Measurements from ENCODE around the gene CFAP299. TPM values are rescaled to one million over a fixed set of nuclear protein-coding genes. Genes with fewer than 3 reads are reported as not detected.
"Not testable (repeated sequence)": the region's sequence is repeated elsewhere in the genome, so short reads cannot be mapped to it uniquely, and the experiment has no call there.

Gene CFAP299
- not detected for total RNA-seq
- under 1 TPM in 2 of 3 donors, not detected in 1; 0.37 to 0.74 TPM for polyA plus RNA-seq
- 0 to 0.43 (median 0) reads per million in 6 experiments for total RNA-seq

DNA sequence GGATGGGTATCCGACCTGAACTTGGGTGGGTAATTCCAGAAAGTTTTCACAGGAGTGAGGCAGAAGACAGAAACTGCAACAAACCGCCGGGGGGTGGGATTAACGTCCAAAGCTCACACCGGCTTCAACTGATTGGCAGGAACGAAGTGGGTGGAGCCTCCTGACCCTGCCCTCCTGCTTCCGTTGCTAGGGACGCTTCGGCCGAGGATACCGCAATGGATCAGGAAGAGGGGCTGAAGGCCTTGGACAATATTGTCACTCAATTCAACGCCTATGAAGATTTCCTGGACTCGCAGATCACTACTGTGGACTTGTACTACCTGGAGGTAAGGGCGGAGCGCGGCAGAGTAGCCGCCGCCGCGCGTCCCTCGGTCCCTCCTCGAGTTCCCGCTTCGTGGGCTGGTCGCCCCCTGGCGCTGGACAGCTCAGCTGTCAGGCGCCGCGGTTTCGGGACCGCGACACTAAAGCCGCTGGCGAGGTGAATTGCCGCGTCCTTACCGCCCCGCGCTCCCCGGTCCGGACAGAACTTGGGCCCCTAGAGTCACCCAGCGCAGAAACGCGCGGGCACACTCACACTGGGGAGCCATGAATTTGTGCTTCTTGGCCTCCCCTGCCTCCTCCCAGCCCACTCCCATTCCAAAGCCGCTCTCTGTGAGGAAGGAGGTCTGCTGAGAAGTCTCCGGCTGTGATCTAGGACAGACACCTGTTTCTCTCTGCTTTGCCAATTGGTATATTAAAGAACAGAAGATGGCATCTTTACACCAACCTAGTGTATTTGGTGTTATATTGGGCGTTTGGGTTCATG, at the start of gene CFAP299:
CFAP299 (plus strand) TSS at position 177 of the 805 bp plus-strand sequence.
- ATAC-seq, result peak; percentile 86 to 89
- POLR2A ChIA-PET, result no interaction called here
- DNase-seq, result peak; percentile 26 to 77 (median 48)
- peaks cover 0 to 14% (median 0%) of the 10 kb centered on the region in 5 donors for H3K27me3 Mint-ChIP-seq
- peak within 1 kb of the TSS; percentile 81 to 92 (median 87) for H3K4me3 Mint-ChIP-seq
- no peaks in the 10 kb centered on the region for H3K36me3 Mint-ChIP-seq
- peaks cover 0 to 3% (median 0%) of the 10 kb centered on the region in 9 donors for H3K9me3 Mint-ChIP-seq
- peak within 1 kb of the TSS in 4 of 10 donors; percentile 8 to 77 (median 62) for H3K27ac Mint-ChIP-seq
- peaks cover 3 to 14% (median 13%) of the 10 kb centered on the region in 4 donors for H3K4me1 Mint-ChIP-seq

DNA sequence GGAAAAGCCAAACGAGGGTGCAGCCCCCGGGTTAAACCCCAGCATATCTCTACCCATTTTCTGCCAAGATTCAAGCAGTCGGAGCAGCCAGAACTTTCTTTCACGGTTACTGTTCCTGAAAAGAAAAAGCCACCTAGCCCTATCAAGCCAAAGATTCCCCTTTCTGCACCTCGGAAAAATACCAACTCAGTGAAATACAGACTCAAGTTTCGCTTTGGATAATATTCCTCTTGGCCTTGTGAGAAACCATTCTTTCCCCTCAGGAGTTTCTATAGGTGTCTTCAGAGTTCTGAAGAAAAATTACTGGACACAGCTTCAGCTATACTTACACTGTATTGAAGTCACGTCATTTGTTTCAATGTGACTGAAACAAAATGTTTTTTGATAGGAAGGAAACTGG, 49.1 kb upstream of the CFAP299 start:
- Mint-ChIP-seq H3K27ac (no peak overlapping the region), H3K4me1 (peaks cover 0 to 2% (median 0%) of the 10 kb centered on the region in 4 donors), H3K9me3 (no peaks in the 10 kb centered on the region), H3K4me3 (no peak overlapping the region), H3K36me3 (no peaks in the 10 kb centered on the region), H3K27me3 (peaks cover 0 to 14% (median 4%) of the 10 kb centered on the region in 5 donors)
- no peak for ATAC-seq
- POLR2A ChIA-PET, result no interaction called here
- DNase-seq, result no peak

DNA sequence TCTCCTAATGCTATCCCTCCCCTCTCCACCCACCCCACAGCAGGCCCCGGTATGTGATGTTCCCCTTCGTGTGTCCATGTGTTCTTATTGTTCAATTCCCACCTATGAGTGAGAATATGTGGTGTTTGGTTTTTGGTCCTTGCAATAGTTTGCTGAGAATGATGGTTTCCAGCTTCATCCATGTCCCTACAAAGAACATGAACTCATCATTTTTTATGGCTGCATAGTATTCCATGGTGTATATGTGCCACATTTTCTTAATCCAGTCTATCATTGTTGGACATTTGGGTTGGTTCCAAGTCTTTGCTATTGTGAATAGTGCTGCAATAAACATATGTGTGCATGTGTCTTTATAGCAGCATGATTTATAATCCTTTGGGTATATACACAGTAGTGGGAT, 44.9 kb upstream of the CFAP299 start:
- POLR2A ChIA-PET, H3K9me3 Mint-ChIP-seq, ATAC-seq, H3K4me3 Mint-ChIP-seq, H3K36me3 Mint-ChIP-seq, DNase-seq, H3K4me1 Mint-ChIP-seq, H3K27ac Mint-ChIP-seq: not testable (repeated sequence)
- H3K27me3 Mint-ChIP-seq, result peaks cover 0 to 11% (median 0%) of the 10 kb centered on the region in 5 donors

DNA sequence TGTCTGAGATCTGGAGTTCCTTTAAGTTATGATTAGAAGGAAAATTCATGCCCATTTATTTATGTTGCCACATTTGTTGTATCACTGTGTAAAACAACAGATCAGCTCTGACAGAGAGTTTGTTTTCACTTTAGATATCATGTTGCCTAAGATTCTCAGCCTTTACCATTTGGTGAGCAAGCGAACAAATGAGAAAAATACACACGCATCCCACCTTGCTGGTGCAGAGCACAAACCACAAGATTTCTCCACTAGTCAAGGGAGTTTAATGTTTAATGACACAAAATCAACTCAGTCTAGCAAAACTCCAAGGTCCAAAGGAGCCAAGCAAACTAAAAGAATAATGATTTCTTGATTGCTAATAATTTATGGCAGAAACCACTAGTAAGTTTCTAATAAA, 41.3 kb upstream of the CFAP299 start:
- no peak for DNase-seq
- Mint-ChIP-seq H3K27me3 (peaks cover 0 to 10% (median 3%) of the 10 kb centered on the region in 5 donors), H3K36me3 (no peaks in the 10 kb centered on the region), H3K4me3 (no peak overlapping the region), H3K9me3 (no peaks in the 10 kb centered on the region), H3K4me1 (peaks cover 0 to 2% (median 0%) of the 10 kb centered on the region in 4 donors), H3K27ac (no peak overlapping the region)
- POLR2A ChIA-PET, result no interaction called here
- ATAC-seq, result no peak

GRCh38 chr4:80295336-80295735, 40.2 kb upstream of the CFAP299 start:
- Mint-ChIP-seq H3K4me1 (peaks cover 0 to 2% (median 0%) of the 10 kb centered on the region in 4 donors), H3K9me3 (no peaks in the 10 kb centered on the region), H3K27ac (no peak overlapping the region), H3K36me3 (no peaks in the 10 kb centered on the region), H3K4me3 (no peak overlapping the region), H3K27me3 (peaks cover 0 to 10% (median 3%) of the 10 kb centered on the region in 5 donors)
- POLR2A ChIA-PET, result no interaction called here
- DNase-seq (no peak), ATAC-seq (no peak)

DNA sequence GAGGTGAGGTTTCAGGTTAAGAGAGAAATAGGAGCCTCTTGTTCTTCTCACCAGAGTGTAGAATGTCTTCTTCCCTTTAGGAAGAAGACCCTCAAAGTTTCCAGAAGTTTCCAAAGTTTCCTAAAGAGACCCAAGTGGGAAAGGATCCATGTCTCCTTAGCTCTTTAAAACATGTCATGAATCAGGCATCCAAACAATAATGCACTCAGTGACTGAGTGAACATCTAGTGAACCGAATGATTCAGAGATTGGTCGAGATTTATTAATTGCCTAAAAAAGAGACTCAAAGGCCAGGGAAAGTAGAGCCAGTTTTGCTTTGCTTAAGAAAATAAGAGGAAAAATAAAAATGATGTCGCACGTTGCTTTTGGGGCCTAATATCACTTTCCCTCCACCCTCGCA, 39.7 kb upstream of the CFAP299 start:
- no peaks in the 10 kb centered on the region for H3K36me3 Mint-ChIP-seq

GRCh38 chr4:80301884-80302283, 33.6 kb upstream of the CFAP299 start:
- POLR2A ChIA-PET, result no interaction called here
- no peak for ATAC-seq
- peaks cover 5 to 14% (median 11%) of the 10 kb centered on the region in 5 donors for H3K27me3 Mint-ChIP-seq

More for the DNA sequence above, 39.7 kb upstream of the CFAP299 start:
- peaks cover 0 to 10% (median 3%) of the 10 kb centered on the region in 5 donors for H3K27me3 Mint-ChIP-seq
- no peak for DNase-seq
- POLR2A ChIA-PET, result no interaction called here
- H3K4me1 Mint-ChIP-seq, result peaks cover 0 to 2% (median 0%) of the 10 kb centered on the region in 4 donors
- H3K27ac Mint-ChIP-seq, result no peak overlapping the region
- ATAC-seq, result no peak
- no peak overlapping the region for H3K4me3 Mint-ChIP-seq
- H3K9me3 Mint-ChIP-seq, result no peaks in the 10 kb centered on the region

GRCh38 chr4:80302616-80303223, 32.8 kb upstream of the CFAP299 start:
- POLR2A ChIA-PET, result no interaction called here
- H3K36me3 Mint-ChIP-seq, result peaks cover 0 to 2% (median 0%) of the 10 kb centered on the region in 3 donors
- ATAC-seq, result no peak

More at GRCh38 chr4:80301884-80302283, 33.6 kb upstream of the CFAP299 start:
- H3K9me3 Mint-ChIP-seq, result peaks cover 0 to 2% (median 0%) of the 10 kb centered on the region in 9 donors
- H3K27ac Mint-ChIP-seq, result no peak overlapping the region
- H3K4me3 Mint-ChIP-seq, result no peak overlapping the region
- no peaks in the 10 kb centered on the region for H3K4me1 Mint-ChIP-seq
- DNase-seq, result no peak
- peaks cover 0 to 2% (median 0%) of the 10 kb centered on the region in 3 donors for H3K36me3 Mint-ChIP-seq

GRCh38 chr4:80305466-80305865, 30.1 kb upstream of the CFAP299 start:
- no peak overlapping the region for H3K27ac Mint-ChIP-seq
- H3K27me3 Mint-ChIP-seq, result peaks cover 20 to 31% (median 25%) of the 10 kb centered on the region in 5 donors
- POLR2A ChIA-PET, result no interaction called here
- no peak overlapping the region for H3K4me3 Mint-ChIP-seq
- no peak for DNase-seq
- ATAC-seq, result no peak
- H3K4me1 Mint-ChIP-seq, result no peaks in the 10 kb centered on the region
- H3K36me3 Mint-ChIP-seq, result peaks cover 0 to 2% (median 0%) of the 10 kb centered on the region in 3 donors
- H3K9me3 Mint-ChIP-seq, result peaks cover 0 to 2% (median 0%) of the 10 kb centered on the region in 9 donors

More at GRCh38 chr4:80302616-80303223, 32.8 kb upstream of the CFAP299 start:
- no peaks in the 10 kb centered on the region for H3K4me1 Mint-ChIP-seq
- H3K27ac Mint-ChIP-seq, result no peak overlapping the region
- peaks cover 0 to 2% (median 0%) of the 10 kb centered on the region in 9 donors for H3K9me3 Mint-ChIP-seq
- no peak overlapping the region for H3K4me3 Mint-ChIP-seq
- no peak for DNase-seq
- peaks cover 10 to 18% (median 13%) of the 10 kb centered on the region in 5 donors for H3K27me3 Mint-ChIP-seq

- no peak overlapping the region for H3K4me3 Mint-ChIP-seq
- DNase-seq, result no peak
- H3K4me1 Mint-ChIP-seq, result no peaks in the 10 kb centered on the region
- POLR2A ChIA-PET, result no interaction called here
- ATAC-seq, result no peak
- peaks cover 0 to 2% (median 0%) of the 10 kb centered on the region in 3 donors for H3K36me3 Mint-ChIP-seq
- peaks cover 0 to 2% (median 0%) of the 10 kb centered on the region in 9 donors for H3K9me3 Mint-ChIP-seq
- H3K27me3 Mint-ChIP-seq, result peaks cover 20 to 28% (median 25%) of the 10 kb centered on the region in 5 donors
- H3K27ac Mint-ChIP-seq, result no peak overlapping the region
Measured at GRCh38 chr4:80306260-80306659, 29.3 kb upstream of the CFAP299 start.

DNA sequence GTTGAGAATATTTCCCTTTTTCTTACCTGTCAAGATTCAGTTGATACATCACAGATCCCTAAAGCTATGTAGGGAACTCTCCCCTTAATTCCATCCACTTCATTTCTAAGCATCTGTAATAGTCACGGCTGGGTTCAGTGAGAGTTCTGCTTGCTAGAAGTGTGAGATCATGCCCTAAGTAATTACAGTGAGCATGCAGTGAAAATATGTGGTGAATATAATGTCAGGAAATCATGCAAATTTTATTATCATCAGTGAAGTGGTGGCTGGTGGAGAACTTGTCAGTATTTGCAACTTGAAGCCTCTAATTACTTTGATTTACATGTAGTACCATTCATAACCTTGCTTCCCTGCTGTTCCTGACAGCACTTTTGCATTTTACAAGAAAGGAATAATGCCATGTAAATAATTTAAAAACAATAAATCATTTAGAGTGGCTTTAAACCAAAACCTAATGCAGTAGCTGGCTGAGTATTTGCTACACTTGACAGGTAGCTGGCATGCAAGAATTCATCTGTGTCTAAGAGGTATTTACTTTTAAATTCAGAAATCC, 28.3 kb upstream of the CFAP299 start:
- H3K36me3 Mint-ChIP-seq, result no peaks in the 10 kb centered on the region
- no peak overlapping the region for H3K27ac Mint-ChIP-seq
- no peak for ATAC-seq
- POLR2A ChIA-PET, result no interaction called here
- no peaks in the 10 kb centered on the region for H3K9me3 Mint-ChIP-seq
- no peak overlapping the region for H3K4me3 Mint-ChIP-seq
- peaks cover 17 to 28% (median 22%) of the 10 kb centered on the region in 5 donors for H3K27me3 Mint-ChIP-seq
- DNase-seq, result no peak
- no peaks in the 10 kb centered on the region for H3K4me1 Mint-ChIP-seq

GRCh38 chr4:80307774-80308465, 27.6 kb upstream of the CFAP299 start:
- H3K4me1 Mint-ChIP-seq, result no peaks in the 10 kb centered on the region
- H3K27me3 Mint-ChIP-seq, result peaks cover 17 to 28% (median 22%) of the 10 kb centered on the region in 5 donors
- POLR2A ChIA-PET, result no interaction called here

More at GRCh38 chr4:80307774-80308465, 27.6 kb upstream of the CFAP299 start:
- no peak overlapping the region for H3K4me3 Mint-ChIP-seq
- no peaks in the 10 kb centered on the region for H3K9me3 Mint-ChIP-seq
- DNase-seq (no peak), ATAC-seq (no peak)
- H3K36me3 Mint-ChIP-seq, result no peaks in the 10 kb centered on the region
- H3K27ac Mint-ChIP-seq, result no peak overlapping the region

Measured in naive thymus-derived CD8-positive, alpha-beta T cell (primary cell).